GM10266 (cell line): ENCODE data around the gene LEMD1.

Source experiments
- DNase-seq: peaks from one replicate; pipeline ENCODE4 v3.0.0; 2012; ENCODE audit errors: extremely low spot score
- CTCF ChIP-seq: IDR thresholded peaks from 2 replicates; pipeline ENCODE4 v1.5.1; 2012; ENCODE audit warnings: mild to moderate bottlenecking, low read depth; ENCODE audit not compliant: control insufficient read depth, insufficient read depth; ENCODE audit errors: missing control alignments

LEMD1 gene

GRCh38 chr1:205351984-205352713 is 69.7 kb downstream of the LEMD1 start:
- no peak for TF ChIP-seq CTCF
- DNase-seq, result no peak

DNA sequence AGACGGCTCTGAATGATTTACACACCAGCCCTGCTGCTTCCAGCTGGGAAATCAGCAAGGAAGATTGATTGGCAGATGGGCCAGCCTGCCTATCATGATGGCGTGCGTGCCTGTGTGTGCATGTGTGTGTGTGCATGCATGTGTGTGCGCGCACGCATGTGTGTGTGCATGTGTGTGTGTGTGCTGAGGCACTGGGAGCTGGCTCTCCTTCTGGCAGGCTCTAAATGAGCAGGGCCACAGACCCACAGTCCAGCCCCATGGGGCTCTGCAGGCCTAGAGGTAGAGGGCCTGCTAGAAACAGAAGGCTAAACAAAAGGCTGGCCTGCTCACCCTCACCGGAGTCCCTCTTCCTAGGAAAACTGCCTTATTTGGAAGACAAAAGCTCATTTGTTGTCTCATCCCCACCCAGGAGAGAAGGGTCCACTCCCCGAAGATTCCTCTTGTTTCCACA is 71.1 kb downstream of the LEMD1 start:
- TF ChIP-seq CTCF, result no peak
- no peak for DNase-seq

DNA sequence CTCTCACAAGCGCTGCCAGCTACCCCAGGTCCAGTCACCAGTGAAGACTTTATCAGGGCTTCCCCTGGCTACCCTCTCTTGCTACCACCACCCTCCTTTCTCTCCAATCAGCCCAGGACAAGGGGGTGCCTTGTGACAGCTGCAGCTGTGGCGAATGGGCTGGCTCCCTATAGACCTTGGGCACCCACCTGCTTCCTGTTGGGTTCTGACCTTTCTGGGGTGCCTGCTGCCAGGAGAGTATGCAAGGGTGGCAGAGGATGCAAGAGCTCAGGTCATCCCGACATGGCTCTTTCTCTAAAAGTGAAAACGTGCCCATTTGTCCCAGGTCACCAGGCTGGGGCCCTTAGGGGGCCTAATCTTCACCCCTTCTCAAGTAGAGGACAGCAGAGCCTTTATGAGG is 71.7 kb downstream of the LEMD1 start:
- no peak for DNase-seq
- no peak for TF ChIP-seq CTCF

- DNase-seq, result no peak
- no peak for TF ChIP-seq CTCF
Observed at GRCh38 chr1:205348554-205349487, 73.0 kb downstream of the LEMD1 start.

GRCh38 chr1:205346956-205347574 is 74.8 kb downstream of the LEMD1 start:
- DNase-seq, result no peak
- TF ChIP-seq CTCF, result no peak

- no peak for DNase-seq
- no peak for TF ChIP-seq CTCF
Observed at GRCh38 chr1:205345761-205346160, 76.1 kb downstream of the LEMD1 start.
